SK-N-DZ (cell line): ENCODE results near the gene GPC1.

Experiments used
- DNase-seq: peaks from one replicate; pipeline ENCODE4 v3.0.0-alpha.2; 2015; ENCODE audit warnings: low spot score
- small RNA-seq, 2 experiments: library from RNA; depleted of rRNA; stranded (forward); fragments of <200 nt; gene quantifications; one replicate each; pipeline ENCODE3, GENCODE V24; 2014

GPC1 gene

DNA sequence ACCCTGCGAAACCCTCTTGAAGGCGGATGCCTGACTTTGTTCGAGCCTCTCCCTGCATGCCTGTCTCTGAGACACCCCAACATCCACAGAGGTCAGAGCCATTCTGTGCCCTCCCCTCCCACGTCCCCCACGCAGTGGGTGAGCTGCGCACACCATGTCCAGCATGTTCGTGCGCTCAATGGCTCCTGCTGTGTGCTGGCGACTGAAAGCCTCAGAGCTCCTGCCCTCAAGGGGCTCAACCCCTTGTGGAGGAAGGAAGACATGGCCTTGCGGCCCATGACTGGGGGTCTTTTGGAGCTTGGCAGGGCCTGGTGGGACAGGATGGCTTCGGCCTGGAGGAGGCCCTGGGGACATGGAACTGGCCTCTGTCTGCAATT lies 76.6 kb downstream of the GPC1 start:
- DNase-seq: no peak

DNA sequence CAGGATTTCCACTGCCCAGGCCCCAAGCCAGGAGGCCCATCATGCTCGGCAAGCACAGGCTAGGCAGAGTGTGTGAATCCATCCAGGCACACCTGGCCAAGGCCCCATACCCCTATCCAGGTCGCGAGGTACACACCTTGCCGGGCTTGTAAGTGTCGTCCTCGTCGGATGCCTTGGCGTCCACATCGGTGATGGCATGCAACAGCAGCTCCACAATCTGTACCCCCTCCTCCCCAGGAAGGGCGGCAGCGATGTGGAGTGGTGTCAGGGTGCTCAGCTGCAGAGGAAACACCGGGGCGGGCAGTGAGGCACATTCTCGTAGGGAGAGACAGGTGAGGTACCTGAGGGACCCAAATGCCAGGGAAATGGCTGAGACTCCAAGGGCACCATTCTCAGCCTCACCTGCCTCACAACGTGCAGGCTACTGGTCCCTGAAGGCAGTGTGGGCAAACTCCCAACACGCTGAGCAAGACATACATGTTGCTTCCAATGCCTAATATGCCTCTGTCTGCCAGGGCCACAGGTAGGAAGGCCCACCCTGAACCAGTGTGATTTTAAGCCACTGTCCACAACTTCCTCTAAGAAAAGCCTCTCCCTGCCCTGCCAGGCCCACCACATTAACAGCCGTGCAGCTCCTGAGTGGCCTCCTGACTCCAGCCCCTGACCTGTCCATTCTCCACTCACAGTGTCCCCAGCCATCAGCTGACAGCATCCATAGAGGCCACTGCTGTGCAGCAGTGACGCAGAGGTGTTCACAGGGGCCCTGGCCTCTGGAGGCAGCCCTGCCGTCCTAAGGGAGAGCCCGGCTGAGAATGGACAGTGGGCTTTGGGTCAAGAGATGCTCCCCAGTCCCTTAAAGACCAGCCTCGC lies 77.4 kb downstream of the GPC1 start:
- no peak for DNase-seq

DNA sequence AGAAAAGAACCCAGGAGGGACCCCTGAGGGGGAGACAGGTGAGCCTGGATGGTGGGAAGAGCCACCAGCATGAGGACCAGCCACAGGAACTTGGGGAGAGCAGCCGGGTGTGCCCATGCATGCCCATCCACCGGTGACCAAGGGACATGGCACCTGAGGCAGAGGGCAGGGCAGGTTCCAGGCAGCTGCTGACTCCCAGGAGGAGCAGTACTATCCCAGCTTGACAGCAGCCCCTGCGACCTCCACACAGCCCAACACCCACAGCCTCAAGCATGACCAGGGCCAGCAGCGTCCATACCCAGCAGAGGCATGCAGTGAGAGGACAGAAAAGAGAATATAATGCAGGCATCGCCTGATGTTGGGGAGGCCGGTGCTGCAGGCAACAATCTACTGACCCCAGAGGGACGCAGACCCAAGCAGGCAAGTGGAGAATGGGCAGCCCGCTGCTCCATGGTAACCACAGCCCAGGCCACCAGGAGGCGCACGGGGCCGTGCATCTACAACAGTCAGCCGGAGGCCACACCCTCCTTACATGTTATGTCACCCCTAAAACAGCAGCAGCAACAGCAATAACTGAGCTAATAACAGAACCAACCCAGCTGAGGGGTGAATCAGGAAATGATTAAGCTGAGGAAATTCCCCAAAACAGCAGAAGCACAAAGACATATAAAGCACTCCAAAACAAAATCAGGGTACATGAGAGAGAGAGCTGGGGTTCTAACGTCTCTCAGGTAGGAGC lies 78.3 kb downstream of the GPC1 start:
- DNase-seq: peak; percentile 23

DNA sequence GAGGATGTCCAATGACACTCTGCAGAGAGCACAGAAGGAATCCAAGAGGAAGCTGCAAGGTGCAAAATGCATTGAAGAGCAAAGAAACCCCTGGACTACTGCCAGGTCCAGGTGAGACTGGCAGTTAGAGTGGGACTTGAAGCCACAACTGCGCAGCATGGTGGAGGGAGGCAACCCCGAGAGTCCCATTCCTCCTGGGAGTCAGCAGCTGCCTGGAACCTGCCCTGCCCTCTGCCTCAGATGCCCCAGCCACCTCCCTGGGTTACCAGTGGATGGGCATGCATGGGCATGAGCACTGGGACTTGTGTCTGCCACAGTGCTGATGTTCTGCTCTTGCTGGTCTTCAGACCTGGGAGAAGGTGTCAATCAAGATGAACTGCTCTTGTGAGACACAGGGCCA lies 79.2 kb downstream of the GPC1 start:
- DNase-seq: no peak

DNA sequence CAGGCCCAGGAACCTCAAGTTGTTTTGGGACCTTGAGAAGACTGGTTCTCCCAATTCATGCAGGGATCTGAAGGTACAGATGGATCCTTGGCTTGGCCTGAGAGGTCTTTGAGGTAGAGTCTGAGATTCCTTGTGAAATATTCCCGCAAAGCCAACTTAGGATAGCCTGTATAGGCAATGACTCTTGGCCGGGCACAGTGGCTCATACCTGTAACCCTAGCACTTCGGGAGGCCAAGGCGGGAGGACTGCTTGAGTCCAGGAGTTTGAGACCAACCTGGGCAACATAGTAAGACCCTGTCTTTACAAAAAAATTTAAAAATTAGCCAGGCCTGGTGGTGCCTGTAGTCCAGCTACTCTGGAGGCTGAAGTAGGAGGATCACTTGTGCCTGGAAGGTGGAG lies 81.9 kb downstream of the GPC1 start:
- DNase-seq: no peak

Small RNA genes within 50 kb of the gene (small RNA-seq; reads per million reads assigned to genes)
- 4.9 to 14.9 reads per million in 2 experiments for gene MIR149
